ENCODE results near the gene PRRX2. TPM values are rescaled to one million over a fixed set of nuclear protein-coding genes. Genes with fewer than 3 reads are reported as not detected.

PRRX2 gene
- total RNA-seq, 1 donor from 2014 or later, result not detected

GRCh38 chr9:129695870-129696269 is 30.4 kb downstream of the PRRX2 start:
- ChIA-PET CTCF (no interaction called here), POLR2A (interaction anchor here (0.6 kb wide), 1 partner anchor 530 kb away, joined by 4 read pairs; no protein-coding TSS in a partner anchor)
- no peak overlapping the region for H3K27ac Mint-ChIP-seq
- H3K27me3 Mint-ChIP-seq, result peaks cover 47% of the 10 kb centered on the region
- intact Hi-C loops (cut with micrococcal nuclease), result no loop called here
- H3K4me1 Mint-ChIP-seq, result peaks cover 2% of the 10 kb centered on the region
- no peak overlapping the region for H3K4me3 Mint-ChIP-seq
- no peak for TF ChIP-seq CTCF (IDR thresholded peaks at IDR 0.05)
- no peaks in the 10 kb centered on the region for H3K36me3 Mint-ChIP-seq (ENCODE audit: low read depth)
- no peak for DNase-seq
- H3K9me3 Mint-ChIP-seq, result peaks cover 3% of the 10 kb centered on the region
- no peak for ATAC-seq (ENCODE audit: low read depth)

GRCh38 chr9:129696944-129697655 is 31.7 kb downstream of the PRRX2 start:
- POLR2A ChIA-PET, result no interaction called here
- H3K9me3 Mint-ChIP-seq, result peaks cover 3% of the 10 kb centered on the region
- peaks cover 2% of the 10 kb centered on the region for H3K4me1 Mint-ChIP-seq
- DNase-seq (no peak), ATAC-seq (ENCODE audit: low read depth) (no peak)
- no peak overlapping the region for H3K27ac Mint-ChIP-seq
- CTCF ChIA-PET, result no interaction called here
- peaks cover 45% of the 10 kb centered on the region for H3K27me3 Mint-ChIP-seq
- no peak for TF ChIP-seq CTCF (IDR thresholded peaks at IDR 0.05)
- intact Hi-C loops (cut with micrococcal nuclease), result no loop called here
- no peaks in the 10 kb centered on the region for H3K36me3 Mint-ChIP-seq (ENCODE audit: low read depth)
- no peak overlapping the region for H3K4me3 Mint-ChIP-seq

GRCh38 chr9:129697656-129698253 is 32.3 kb downstream of the PRRX2 start:
- TF ChIP-seq CTCF (IDR thresholded peaks at IDR 0.05), result no peak
- H3K4me3 Mint-ChIP-seq, result no peak overlapping the region
- POLR2A ChIA-PET, result interaction anchor here (0.6 kb wide), 1 partner anchor 28 kb away, joined by 6 read pairs; no protein-coding TSS in a partner anchor
- H3K27ac Mint-ChIP-seq, result no peak overlapping the region
- H3K4me1 Mint-ChIP-seq, result peaks cover 2% of the 10 kb centered on the region
- no peak for DNase-seq
- CTCF ChIA-PET, result no interaction called here
- H3K9me3 Mint-ChIP-seq, result no peaks in the 10 kb centered on the region
- no peak for ATAC-seq (ENCODE audit: low read depth)
- intact Hi-C loops (cut with micrococcal nuclease), result no loop called here
- peaks cover 43% of the 10 kb centered on the region for H3K27me3 Mint-ChIP-seq
- H3K36me3 Mint-ChIP-seq (ENCODE audit: low read depth), result no peaks in the 10 kb centered on the region

GRCh38 chr9:129698254-129698757 is 32.9 kb downstream of the PRRX2 start:
- Mint-ChIP-seq H3K27ac (no peak overlapping the region), H3K4me1 (peaks cover 2% of the 10 kb centered on the region), H3K9me3 (no peaks in the 10 kb centered on the region), H3K4me3 (no peak overlapping the region), H3K27me3 (peaks cover 40% of the 10 kb centered on the region), H3K36me3 (ENCODE audit: low read depth) (no peaks in the 10 kb centered on the region)
- ChIA-PET CTCF (no interaction called here), POLR2A (interaction anchor here (0.6 kb wide), 1 partner anchor 29 kb away, joined by 6 read pairs; no protein-coding TSS in a partner anchor)
- DNase-seq (no peak), ATAC-seq (ENCODE audit: low read depth) (no peak)
- TF ChIP-seq CTCF (IDR thresholded peaks at IDR 0.05), result no peak
- intact Hi-C loops (cut with micrococcal nuclease), result no loop called here

- ATAC-seq (ENCODE audit: low read depth), result no peak
- CTCF ChIA-PET, result no interaction called here
- no peak overlapping the region for H3K4me3 Mint-ChIP-seq
- no peak for DNase-seq
- H3K27me3 Mint-ChIP-seq, result peaks cover 28% of the 10 kb centered on the region
- no peaks in the 10 kb centered on the region for H3K36me3 Mint-ChIP-seq (ENCODE audit: low read depth)
- H3K9me3 Mint-ChIP-seq, result no peaks in the 10 kb centered on the region
- POLR2A ChIA-PET, result no interaction called here
- peaks cover 2% of the 10 kb centered on the region for H3K4me1 Mint-ChIP-seq
- no peak overlapping the region for H3K27ac Mint-ChIP-seq
- intact Hi-C loops (cut with micrococcal nuclease), result no loop called here
- TF ChIP-seq CTCF (IDR thresholded peaks at IDR 0.05), result no peak
Observed at GRCh38 chr9:129701054-129701453, 35.6 kb downstream of the PRRX2 start.
